Tibial nerve (tissue), 3 donors: ENCODE measurements around the gene SRP9.
"Not testable (repeated sequence)": the region's sequence is repeated elsewhere in the genome, so short reads cannot be mapped to it uniquely, and the experiment has no call there.

Source experiments
- POLR2A ChIP-seq, 2 donors: fragments of 450-650 bp; IDR thresholded peaks; one replicate each; pipeline ENCODE4 v1.6.1; 2017; ENCODE audit warnings: antibody characterized with exemption in 2 of 2, mild to moderate bottlenecking in 2 of 2, moderate library complexity in 2 of 2
- TF ChIP-seq, protein P1 (sequence below), 5 experiments: fragments of 200-600 bp in 3 of 5; fragments of 450-650 bp in 2 of 5; sonication (generic) in 3 of 5; IDR thresholded peaks; one replicate each; pipeline ENCODE4 v1.5.1; 2016 to 2019; ENCODE audit warnings: antibody characterized with exemption in 5 of 5, mild to moderate bottlenecking in 3 of 5, moderate library complexity in 2 of 5

DNA sequence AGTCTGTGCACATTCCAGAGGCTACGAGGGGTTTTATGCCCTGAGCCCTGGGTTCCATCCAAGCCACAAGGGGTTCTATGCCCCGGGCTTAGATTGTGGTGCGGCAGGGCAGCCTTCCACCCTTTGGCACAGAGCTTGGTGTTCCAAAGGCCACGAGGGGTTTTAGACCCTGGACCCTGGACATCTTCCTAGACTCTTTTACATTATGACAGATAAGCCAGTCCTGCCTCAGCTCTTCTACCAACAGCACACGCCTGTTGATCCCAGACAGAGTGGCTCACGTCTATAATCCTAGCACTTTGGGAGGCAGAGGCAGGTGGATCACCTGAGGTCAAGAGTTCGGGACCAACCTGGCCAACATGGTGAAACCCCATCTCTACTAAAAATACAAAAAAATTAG lies 23.5 kb downstream of the SRP9 start:
- TF ChIP-seq, protein P1, sequence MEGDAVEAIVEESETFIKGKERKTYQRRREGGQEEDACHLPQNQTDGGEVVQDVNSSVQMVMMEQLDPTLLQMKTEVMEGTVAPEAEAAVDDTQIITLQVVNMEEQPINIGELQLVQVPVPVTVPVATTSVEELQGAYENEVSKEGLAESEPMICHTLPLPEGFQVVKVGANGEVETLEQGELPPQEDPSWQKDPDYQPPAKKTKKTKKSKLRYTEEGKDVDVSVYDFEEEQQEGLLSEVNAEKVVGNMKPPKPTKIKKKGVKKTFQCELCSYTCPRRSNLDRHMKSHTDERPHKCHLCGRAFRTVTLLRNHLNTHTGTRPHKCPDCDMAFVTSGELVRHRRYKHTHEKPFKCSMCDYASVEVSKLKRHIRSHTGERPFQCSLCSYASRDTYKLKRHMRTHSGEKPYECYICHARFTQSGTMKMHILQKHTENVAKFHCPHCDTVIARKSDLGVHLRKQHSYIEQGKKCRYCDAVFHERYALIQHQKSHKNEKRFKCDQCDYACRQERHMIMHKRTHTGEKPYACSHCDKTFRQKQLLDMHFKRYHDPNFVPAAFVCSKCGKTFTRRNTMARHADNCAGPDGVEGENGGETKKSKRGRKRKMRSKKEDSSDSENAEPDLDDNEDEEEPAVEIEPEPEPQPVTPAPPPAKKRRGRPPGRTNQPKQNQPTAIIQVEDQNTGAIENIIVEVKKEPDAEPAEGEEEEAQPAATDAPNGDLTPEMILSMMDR (IDR thresholded peaks at IDR 0.05): not testable (repeated sequence)
- not testable (repeated sequence) for TF ChIP-seq POLR2A (IDR thresholded peaks at IDR 0.05)
